Skeletal muscle satellite cell (primary cell): ENCODE measurements around the gene ADCY2.

Experiments
- H3K27me3 ChIP-seq: 2 replicates; pipeline ENCODE4 v1.7.0; 2013; ENCODE audit warnings: low read length; ENCODE audit not compliant: control insufficient read depth, insufficient read depth
- H3K36me3 ChIP-seq: 2 replicates; pipeline ENCODE4 v1.7.0; 2013; ENCODE audit warnings: mild to moderate bottlenecking, control low read depth, low read length; ENCODE audit not compliant: insufficient read depth
- H3K4me1 ChIP-seq: 2 replicates; pipeline ENCODE4 v1.7.0; 2013; ENCODE audit warnings: low read length; ENCODE audit not compliant: control insufficient read depth, insufficient read depth
- H3K4me2 ChIP-seq: 2 replicates; pipeline ENCODE4 v1.7.0; 2013; ENCODE audit warnings: mild to moderate bottlenecking, low read length
- H3K4me3 ChIP-seq: 2 replicates; pipeline ENCODE4 v1.7.0; 2013; ENCODE audit warnings: low read length
- H3K9ac ChIP-seq: 2 replicates; pipeline ENCODE4 v1.7.0; 2013; ENCODE audit warnings: mild to moderate bottlenecking, low read depth, low read length, moderate library complexity
- H3K9me3 ChIP-seq: replicated peaks from 2 replicates; pipeline ENCODE4 v1.7.0; 2013; ENCODE audit warnings: mild to moderate bottlenecking, control low read depth, low read length

The ADCY2 gene

GRCh38 chr5:7492371-7492770 lies 96.4 kb downstream of the ADCY2 start:
- Histone ChIP-seq H3K4me2 (no peak overlapping the region), H3K4me3 (no peak overlapping the region), H3K36me3 (no peaks in the 10 kb centered on the region), H3K9ac (no peak overlapping the region), H3K9me3 (peaks cover 4% of the 10 kb centered on the region), H3K27me3 (no peaks in the 10 kb centered on the region), H3K4me1 (no peaks in the 10 kb centered on the region)

- no peaks in the 10 kb centered on the region for H3K27me3 ChIP-seq
- no peak overlapping the region for H3K4me3 ChIP-seq
- H3K36me3 ChIP-seq: no peaks in the 10 kb centered on the region
- no peak overlapping the region for H3K9ac ChIP-seq
- H3K9me3 ChIP-seq: peaks cover 4% of the 10 kb centered on the region
- no peaks in the 10 kb centered on the region for H3K4me1 ChIP-seq
- no peak overlapping the region for H3K4me2 ChIP-seq
Observed at GRCh38 chr5:7493081-7493480, 97.1 kb downstream of the ADCY2 start.

DNA sequence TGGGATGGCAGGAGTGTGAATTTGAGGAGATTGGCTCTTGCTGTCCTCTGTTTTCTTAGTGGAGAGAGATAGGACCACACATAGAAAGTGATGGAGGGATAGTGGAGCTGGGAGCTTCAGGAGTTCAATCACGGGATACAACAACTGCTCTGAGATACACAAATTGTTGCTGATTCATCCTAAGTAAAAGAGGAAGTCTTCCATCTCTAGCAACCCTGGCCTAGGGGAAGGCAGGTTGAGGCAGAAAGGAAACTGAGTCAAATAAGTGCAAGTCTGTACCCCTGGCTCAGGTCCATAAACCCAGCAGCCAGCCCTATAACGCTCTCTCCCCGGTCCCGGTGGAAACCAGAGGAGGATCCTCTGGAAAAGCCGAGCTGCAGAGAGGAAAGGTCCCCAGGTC lies 97.7 kb downstream of the ADCY2 start:
- H3K4me2 ChIP-seq: no peak overlapping the region
- H3K9ac ChIP-seq: no peak overlapping the region
- H3K36me3 ChIP-seq: no peaks in the 10 kb centered on the region
- no peaks in the 10 kb centered on the region for H3K4me1 ChIP-seq
- H3K4me3 ChIP-seq: no peak overlapping the region
- H3K9me3 ChIP-seq: peaks cover 4% of the 10 kb centered on the region
- H3K27me3 ChIP-seq: no peaks in the 10 kb centered on the region

GRCh38 chr5:7494481-7495130 lies 98.7 kb downstream of the ADCY2 start:
- Histone ChIP-seq H3K4me2 (no peak overlapping the region), H3K36me3 (no peaks in the 10 kb centered on the region), H3K4me3 (no peak overlapping the region), H3K4me1 (no peaks in the 10 kb centered on the region), H3K9ac (no peak overlapping the region), H3K9me3 (peaks cover 4% of the 10 kb centered on the region), H3K27me3 (no peaks in the 10 kb centered on the region)

DNA sequence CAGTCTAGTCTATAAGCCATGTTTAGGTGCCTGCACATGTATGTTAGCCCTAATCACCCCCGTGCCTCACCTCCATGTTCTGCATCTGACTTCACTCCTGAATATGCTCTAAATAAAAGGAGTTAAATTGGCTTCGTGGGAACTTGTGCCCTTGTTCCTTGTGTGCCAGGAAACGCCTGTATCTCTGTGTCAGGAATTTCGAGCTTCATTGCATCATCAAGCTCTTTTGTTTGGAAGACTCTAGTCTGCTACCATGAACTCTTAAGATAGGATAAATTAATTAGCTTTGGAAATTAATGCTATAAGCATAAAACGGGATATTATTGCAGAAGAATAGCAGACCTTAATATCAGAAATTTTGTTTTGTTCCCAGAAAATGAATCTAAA lies 99.2 kb downstream of the ADCY2 start:
- Histone ChIP-seq H3K9me3 (peaks cover 4% of the 10 kb centered on the region), H3K27me3 (no peaks in the 10 kb centered on the region), H3K4me2 (no peak overlapping the region)

GRCh38 chr5:7500256-7500655 lies 104.3 kb downstream of the ADCY2 start:
- no peak overlapping the region for H3K4me3 ChIP-seq
- H3K9me3 ChIP-seq: peaks cover 2% of the 10 kb centered on the region
- no peak overlapping the region for H3K4me2 ChIP-seq
- H3K36me3 ChIP-seq: no peaks in the 10 kb centered on the region
- no peaks in the 10 kb centered on the region for H3K4me1 ChIP-seq
- no peaks in the 10 kb centered on the region for H3K27me3 ChIP-seq
- H3K9ac ChIP-seq: no peak overlapping the region

More for the DNA sequence above, 99.2 kb downstream of the ADCY2 start:
- H3K4me1 ChIP-seq: no peaks in the 10 kb centered on the region
- H3K36me3 ChIP-seq: no peaks in the 10 kb centered on the region
- no peak overlapping the region for H3K4me3 ChIP-seq
- H3K9ac ChIP-seq: no peak overlapping the region

GRCh38 chr5:7501061-7501460 lies 105.1 kb downstream of the ADCY2 start:
- no peaks in the 10 kb centered on the region for H3K27me3 ChIP-seq
- H3K9me3 ChIP-seq: peaks cover 2% of the 10 kb centered on the region
- no peaks in the 10 kb centered on the region for H3K4me1 ChIP-seq
- H3K4me3 ChIP-seq: no peak overlapping the region
- no peak overlapping the region for H3K9ac ChIP-seq
- H3K36me3 ChIP-seq: no peaks in the 10 kb centered on the region
- no peak overlapping the region for H3K4me2 ChIP-seq

DNA sequence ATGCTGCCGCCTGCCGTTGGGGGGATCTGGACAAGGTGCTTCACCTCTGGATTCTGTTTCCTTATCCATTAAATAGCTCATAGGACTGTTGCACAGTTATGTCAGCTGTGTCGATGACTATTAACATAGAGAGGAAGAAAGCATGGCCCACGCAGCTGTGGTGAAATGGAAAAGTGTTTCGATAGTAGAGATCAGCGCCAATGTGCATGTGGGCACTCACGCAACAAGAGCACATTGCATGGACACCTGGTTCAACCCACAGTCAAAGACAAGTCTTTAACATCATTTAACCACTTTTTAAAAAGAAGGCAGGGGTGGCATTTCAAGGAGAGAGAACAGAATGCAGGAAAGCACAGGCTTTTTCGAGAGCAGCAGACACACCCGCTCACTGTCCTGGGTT lies 107.6 kb downstream of the ADCY2 start:
- H3K9ac ChIP-seq: no peak overlapping the region
- no peaks in the 10 kb centered on the region for H3K27me3 ChIP-seq
- no peak overlapping the region for H3K4me3 ChIP-seq
- H3K4me1 ChIP-seq: no peaks in the 10 kb centered on the region
- no peaks in the 10 kb centered on the region for H3K36me3 ChIP-seq
- no peak overlapping the region for H3K4me2 ChIP-seq
- H3K9me3 ChIP-seq: peaks cover 6% of the 10 kb centered on the region

GRCh38 chr5:7515284-7515914 lies 119.5 kb downstream of the ADCY2 start:
- H3K4me3 ChIP-seq: no peak overlapping the region
- no peak overlapping the region for H3K9ac ChIP-seq
- no peaks in the 10 kb centered on the region for H3K4me1 ChIP-seq
- no peaks in the 10 kb centered on the region for H3K9me3 ChIP-seq
- no peak overlapping the region for H3K4me2 ChIP-seq
- H3K36me3 ChIP-seq: no peaks in the 10 kb centered on the region
- H3K27me3 ChIP-seq: no peaks in the 10 kb centered on the region

DNA sequence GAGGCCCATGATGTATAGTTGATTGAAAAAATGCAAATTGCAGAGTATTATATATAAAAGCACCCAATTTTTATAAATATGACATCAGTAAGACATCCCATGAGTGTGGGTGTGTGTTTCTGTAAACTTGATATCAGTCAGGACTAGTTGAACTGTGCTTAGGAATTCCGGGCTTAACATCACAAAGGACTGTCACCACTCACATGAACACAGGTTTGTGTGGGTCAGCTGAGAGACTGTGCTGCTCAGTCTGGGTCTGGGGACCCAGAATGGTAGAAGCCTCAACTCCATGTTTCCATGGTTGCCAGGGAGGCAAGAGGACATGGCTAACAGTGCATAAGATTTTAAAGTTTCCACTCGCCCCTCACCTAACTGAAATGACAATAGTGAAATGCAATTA lies 120.3 kb downstream of the ADCY2 start:
- Histone ChIP-seq H3K9me3 (no peaks in the 10 kb centered on the region), H3K4me1 (no peaks in the 10 kb centered on the region), H3K4me3 (no peak overlapping the region), H3K27me3 (no peaks in the 10 kb centered on the region), H3K36me3 (no peaks in the 10 kb centered on the region), H3K9ac (no peak overlapping the region), H3K4me2 (no peak overlapping the region)

DNA sequence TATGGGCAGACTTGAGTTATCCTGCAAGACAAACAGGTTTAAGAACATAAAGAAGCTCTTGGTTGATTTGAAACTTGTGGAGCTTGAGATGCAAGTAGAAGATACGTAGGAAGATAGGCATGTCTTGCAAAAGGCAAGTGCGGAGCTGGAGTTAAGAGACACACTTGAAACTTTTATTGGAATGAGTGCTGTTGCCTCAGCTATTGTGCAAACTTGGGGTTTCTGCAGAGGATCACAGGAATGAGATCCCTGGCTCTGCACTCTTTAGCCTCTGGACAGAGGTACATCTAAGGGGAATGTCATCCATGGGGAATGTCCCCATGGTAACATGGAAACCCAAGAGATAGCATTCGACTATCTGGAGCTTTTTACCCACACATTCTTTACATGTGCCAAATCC lies 121.1 kb downstream of the ADCY2 start:
- H3K9ac ChIP-seq: no peak overlapping the region
- no peaks in the 10 kb centered on the region for H3K9me3 ChIP-seq
- H3K4me3 ChIP-seq: no peak overlapping the region
- H3K36me3 ChIP-seq: no peaks in the 10 kb centered on the region
- no peak overlapping the region for H3K4me2 ChIP-seq
- H3K27me3 ChIP-seq: no peaks in the 10 kb centered on the region
- no peaks in the 10 kb centered on the region for H3K4me1 ChIP-seq

DNA sequence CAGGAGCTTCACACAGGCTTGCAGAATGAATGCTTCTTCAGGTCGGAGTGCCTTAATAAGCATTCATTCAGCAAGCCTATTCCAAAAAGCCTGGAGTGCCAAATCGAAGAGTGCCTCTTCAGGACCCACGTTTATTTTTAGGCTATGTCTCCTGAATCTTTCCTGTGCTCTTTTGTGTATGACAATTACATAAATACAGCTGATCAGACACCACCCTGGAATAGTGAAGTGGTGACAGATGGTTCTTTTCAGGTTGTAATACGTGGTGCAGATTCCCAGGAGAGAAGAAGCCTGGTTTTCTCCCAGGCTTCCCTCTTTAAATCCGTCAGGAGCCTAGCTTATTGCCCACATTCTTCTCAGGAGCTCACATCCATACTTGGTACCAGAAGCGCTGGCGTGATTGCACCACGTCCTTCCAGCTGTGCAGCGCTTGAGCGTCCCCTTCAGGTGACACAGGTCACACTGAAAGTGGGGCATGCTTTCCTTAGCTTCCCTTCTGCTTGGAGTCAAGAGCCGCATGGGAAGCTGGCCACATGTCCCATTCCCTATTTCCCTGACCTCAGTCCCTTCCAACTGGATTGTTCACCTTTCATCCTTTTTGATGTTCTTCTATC lies 123.1 kb downstream of the ADCY2 start:
- H3K4me1 ChIP-seq: no peaks in the 10 kb centered on the region
- H3K4me3 ChIP-seq: no peak overlapping the region
- no peaks in the 10 kb centered on the region for H3K27me3 ChIP-seq
- no peak overlapping the region for H3K9ac ChIP-seq
- no peaks in the 10 kb centered on the region for H3K9me3 ChIP-seq
- H3K36me3 ChIP-seq: no peaks in the 10 kb centered on the region
- no peak overlapping the region for H3K4me2 ChIP-seq
